Bronchial epithelial cell (primary cell): ENCODE measurements around the gene TRPV4. TPM values are rescaled to one million over a fixed set of nuclear protein-coding genes. Genes with fewer than 3 reads are reported as not detected.

Experiments
- DNase-seq: peaks from one replicate; pipeline ENCODE4 v3.0.0-alpha.2; 2010; ENCODE audit warnings: low read depth
- FAIRE-seq: peaks from 2 replicates; lab custom pipeline; 2011; peaks lifted over from hg19 to GRCh38; lab: Jason Lieb, UNC
- H3K27me3 ChIP-seq: 2 replicates; pipeline ENCODE4 v1.5.1; 2011; ENCODE audit warnings: low read length; ENCODE audit not compliant: control insufficient read depth, insufficient read depth
- H3K36me3 ChIP-seq: 2 replicates; pipeline ENCODE4 v1.5.1; 2011; ENCODE audit warnings: low read length; ENCODE audit not compliant: control insufficient read depth, insufficient read depth
- H3K4me3 ChIP-seq: 2 replicates; pipeline ENCODE4 v1.5.1; 2011; ENCODE audit warnings: mild to moderate bottlenecking, low read depth, low read length, control low read depth
- total RNA-seq: library from RNA; depleted of rRNA; stranded (reverse); fragments of >200 nt; gene quantifications from 2 replicates; pipeline ENCODE4 v1.2.1, GENCODE V29; 2014
- TF ChIP-seq, protein P1 (sequence below): IDR thresholded peaks from 2 replicates; pipeline ENCODE4 v1.5.1; 2011; ENCODE audit warnings: mild to moderate bottlenecking, moderate library complexity, low read length, control low read depth, inconsistent platforms; ENCODE audit not compliant: insufficient read depth, severe bottlenecking

TRPV4 gene
- total RNA-seq, 1 donor from 2014 or later: 0.53 TPM

DNA sequence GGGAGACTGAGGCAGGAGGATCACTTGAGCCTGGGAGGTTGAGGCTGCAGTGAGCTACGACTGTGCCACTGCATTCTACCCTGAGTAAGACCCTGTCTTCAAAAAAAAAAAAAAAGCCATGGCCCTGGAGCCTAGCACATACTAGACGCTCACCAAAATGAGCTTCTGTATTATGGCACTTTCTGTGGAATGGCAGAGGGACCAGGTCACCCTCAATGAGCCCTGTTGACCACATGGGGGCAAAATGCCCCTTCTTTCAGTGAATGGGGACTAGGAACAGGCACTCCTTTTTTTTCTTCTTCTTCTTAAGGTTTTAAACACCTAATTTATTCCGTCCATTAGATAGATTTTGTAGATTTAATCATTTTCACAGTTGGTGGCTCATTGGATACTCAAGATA lies 69.1 kb downstream of the TRPV4 start:
- TF ChIP-seq, protein P1, sequence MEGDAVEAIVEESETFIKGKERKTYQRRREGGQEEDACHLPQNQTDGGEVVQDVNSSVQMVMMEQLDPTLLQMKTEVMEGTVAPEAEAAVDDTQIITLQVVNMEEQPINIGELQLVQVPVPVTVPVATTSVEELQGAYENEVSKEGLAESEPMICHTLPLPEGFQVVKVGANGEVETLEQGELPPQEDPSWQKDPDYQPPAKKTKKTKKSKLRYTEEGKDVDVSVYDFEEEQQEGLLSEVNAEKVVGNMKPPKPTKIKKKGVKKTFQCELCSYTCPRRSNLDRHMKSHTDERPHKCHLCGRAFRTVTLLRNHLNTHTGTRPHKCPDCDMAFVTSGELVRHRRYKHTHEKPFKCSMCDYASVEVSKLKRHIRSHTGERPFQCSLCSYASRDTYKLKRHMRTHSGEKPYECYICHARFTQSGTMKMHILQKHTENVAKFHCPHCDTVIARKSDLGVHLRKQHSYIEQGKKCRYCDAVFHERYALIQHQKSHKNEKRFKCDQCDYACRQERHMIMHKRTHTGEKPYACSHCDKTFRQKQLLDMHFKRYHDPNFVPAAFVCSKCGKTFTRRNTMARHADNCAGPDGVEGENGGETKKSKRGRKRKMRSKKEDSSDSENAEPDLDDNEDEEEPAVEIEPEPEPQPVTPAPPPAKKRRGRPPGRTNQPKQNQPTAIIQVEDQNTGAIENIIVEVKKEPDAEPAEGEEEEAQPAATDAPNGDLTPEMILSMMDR: no peak
- no peak for DNase-seq

DNA sequence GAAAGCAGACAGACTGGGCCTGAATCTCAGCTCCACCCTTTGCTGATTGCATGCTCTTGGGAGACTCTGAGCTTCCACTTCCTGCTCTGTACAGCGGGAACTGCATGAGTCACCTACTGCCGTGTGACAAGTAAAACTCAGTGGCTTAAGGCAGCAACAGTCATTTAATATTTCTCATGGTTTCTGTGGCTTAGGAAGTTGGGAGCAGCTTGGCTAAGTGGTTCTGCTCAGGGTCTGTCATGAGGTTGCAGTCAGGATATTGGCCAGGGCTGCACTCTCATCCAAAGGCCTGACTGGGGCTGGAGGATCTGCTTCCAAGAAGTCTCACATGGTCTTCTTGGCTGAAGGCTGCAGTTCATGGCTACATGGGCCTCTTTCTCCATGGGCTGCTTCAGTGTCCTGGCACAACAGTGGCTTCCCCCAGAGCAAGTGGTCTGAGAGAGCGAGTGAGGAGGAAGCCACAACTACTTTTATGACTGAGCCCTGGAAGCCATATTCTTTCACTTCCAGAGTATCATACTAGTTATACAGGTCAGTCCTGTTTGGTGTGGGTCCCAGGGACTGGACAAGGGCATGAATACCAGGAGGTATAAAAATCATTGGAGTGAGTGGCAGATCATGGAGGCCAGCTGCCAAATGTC lies 69.9 kb downstream of the TRPV4 start:
- H3K36me3 ChIP-seq: no peaks in the 10 kb centered on the region
- FAIRE-seq (peak; percentile 91), DNase-seq (peak; percentile 81)
- H3K4me3 ChIP-seq: no peak overlapping the region
- TF ChIP-seq, protein P1: no peak
- H3K27me3 ChIP-seq: peaks cover 2% of the 10 kb centered on the region

More for the DNA sequence above, 69.1 kb downstream of the TRPV4 start:
- H3K4me3 ChIP-seq: no peak overlapping the region
- FAIRE-seq: no peak
- peaks cover 2% of the 10 kb centered on the region for H3K27me3 ChIP-seq
- H3K36me3 ChIP-seq: no peaks in the 10 kb centered on the region

DNA sequence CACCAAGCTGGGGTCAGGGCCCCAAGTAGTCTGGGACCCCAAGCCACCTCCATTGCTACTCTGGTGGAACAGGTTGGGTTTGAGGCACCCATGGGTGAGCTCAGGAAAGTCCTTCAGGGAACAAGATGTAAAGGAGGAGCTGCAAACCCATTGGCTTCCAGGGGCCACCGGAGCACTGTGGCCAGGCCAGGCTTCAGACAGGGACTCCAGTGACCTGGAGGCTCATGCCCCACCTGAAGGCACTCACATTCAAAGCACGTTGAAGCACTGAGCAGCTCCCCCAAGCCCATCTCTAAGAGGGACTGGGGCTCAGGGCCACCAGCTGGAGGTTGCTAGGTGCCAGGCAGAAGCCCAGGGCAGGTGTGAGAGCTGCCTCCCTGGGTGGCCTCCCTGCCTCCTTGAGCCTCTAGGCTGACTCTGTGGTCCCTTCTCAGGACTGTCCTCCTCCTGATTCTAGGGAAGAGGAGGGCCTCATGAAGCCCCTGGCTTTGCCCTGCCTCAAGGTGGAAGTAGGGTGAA lies 70.5 kb downstream of the TRPV4 start:
- DNase-seq (no peak), FAIRE-seq (no peak)
- peaks cover 3% of the 10 kb centered on the region for H3K27me3 ChIP-seq
- H3K36me3 ChIP-seq: no peaks in the 10 kb centered on the region
- TF ChIP-seq, protein P1: no peak
- H3K4me3 ChIP-seq: no peak overlapping the region

DNA sequence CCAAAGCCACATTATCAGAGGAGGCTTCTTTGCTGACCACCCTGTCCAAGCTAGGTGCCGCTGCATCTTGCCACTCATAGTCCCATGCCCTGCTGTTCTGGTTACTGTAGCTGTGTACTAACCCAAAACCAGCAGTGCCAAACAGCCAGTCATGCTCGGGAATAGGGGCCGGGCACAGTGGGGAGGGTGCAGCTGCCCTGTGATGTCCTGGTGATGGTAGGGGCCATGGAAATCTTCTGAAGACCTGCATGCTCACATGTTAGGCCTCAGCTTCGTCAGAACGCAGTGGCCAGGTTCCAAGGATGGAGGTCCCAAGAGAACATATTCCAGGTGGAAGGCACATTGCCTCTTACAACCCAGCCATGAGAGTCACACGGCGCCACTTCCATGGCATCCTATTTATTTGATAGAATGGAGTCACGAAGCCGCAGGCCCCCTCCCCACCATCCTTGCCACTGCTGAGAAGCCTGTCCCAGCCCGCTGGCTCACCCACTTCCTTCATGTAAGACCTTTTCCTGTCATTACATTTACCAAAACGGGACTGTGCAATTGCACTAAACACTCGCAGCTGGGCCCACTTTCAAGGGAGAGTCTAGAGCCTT lies 71.0 kb downstream of the TRPV4 start:
- no peaks in the 10 kb centered on the region for H3K36me3 ChIP-seq
- DNase-seq (no peak), FAIRE-seq (no peak)

DNA sequence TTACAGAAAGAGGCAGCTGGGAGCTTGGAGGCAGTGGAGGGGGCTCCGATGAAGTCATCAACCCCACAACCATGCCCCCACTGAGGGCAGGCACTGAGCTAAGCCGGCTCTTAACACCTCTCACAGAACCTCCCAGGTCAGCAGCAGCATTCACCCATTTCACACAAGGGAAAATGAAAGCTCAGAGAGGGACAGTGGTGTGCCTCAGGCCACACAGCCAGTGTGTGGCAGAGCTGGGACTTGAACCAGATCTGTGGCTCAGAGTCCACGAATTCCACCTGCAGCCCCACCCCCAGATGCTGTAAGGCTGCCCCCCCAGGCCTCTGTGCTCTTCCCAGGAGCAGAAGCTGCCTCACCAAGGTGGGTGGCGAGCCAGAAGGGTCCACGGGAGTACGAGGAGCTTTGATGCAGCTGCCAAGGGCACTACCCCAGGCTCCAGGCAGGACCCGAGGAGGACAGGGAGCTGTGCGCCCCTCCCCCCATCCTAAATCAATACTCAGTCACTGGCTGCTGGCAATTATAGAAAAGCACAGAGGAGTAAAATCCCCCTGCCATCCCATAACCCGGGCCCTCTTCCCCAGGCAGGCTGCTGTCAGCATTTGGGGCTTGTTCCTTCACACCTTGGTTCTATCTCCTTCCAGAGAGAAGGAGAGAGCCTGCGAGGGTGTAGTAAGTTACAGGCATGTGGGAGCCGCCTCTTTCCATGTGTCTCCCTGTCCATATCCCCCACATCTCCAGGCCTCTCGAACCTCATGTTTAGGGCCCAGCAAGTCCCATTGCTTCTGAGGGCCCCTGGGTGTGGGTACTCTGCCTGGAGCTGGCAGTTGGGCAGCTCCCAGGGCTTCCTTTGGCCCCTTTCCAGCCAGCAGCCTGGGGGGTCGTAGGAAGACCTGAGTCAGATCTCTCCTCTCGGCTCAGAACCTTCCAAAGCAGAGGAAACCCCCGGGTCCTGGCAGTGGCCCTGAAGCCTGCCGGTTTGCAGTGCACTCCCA lies 72.0 kb downstream of the TRPV4 start:
- Histone ChIP-seq H3K27me3 (peaks cover 1% of the 10 kb centered on the region), H3K36me3 (no peaks in the 10 kb centered on the region), H3K4me3 (no peak overlapping the region)
- TF ChIP-seq, protein P1: no peak
- no peak for DNase-seq
- no peak for FAIRE-seq

More for the DNA sequence above, 71.0 kb downstream of the TRPV4 start:
- Histone ChIP-seq H3K27me3 (peaks cover 3% of the 10 kb centered on the region), H3K4me3 (no peak overlapping the region)
- TF ChIP-seq, protein P1: no peak
